OCI-LY1 (cell line): Measurements from ENCODE around the gene ZNF791.

ENCODE experiments used
- H2AFZ ChIP-seq: fragments of 200-600 bp; sonication (generic), shearing (Covaris generic); 2 replicates; pipeline ENCODE4 v1.6.0; 2014; ENCODE audit warnings: antibody characterized with exemption, mild to moderate bottlenecking, low read length
- H3F3A ChIP-seq: fragments of 200-600 bp; sonication (generic), shearing (Covaris generic); 2 replicates; pipeline ENCODE4 v1.6.0; 2014; ENCODE audit warnings: mild to moderate bottlenecking, antibody characterized with exemption, low read length, moderate library complexity; ENCODE audit not compliant: insufficient read depth
- H3K27ac ChIP-seq: fragments of 200-600 bp; sonication (generic); 2 replicates; pipeline ENCODE4 v1.5.1; 2014; ENCODE audit warnings: low read length, mixed run types, mild to moderate bottlenecking, low read depth; ENCODE audit not compliant: poor library complexity, severe bottlenecking
- H3K27me3 ChIP-seq: fragments of 200-600 bp; sonication (generic); 2 replicates; pipeline ENCODE4 v1.6.0; 2014; ENCODE audit warnings: antibody characterized with exemption, mild to moderate bottlenecking, low read length, moderate library complexity; ENCODE audit not compliant: insufficient read depth
- H3K36me3 ChIP-seq: fragments of 200-600 bp; sonication (generic); 2 replicates; pipeline ENCODE4 v1.6.1; 2014; ENCODE audit warnings: mild to moderate bottlenecking, antibody characterized with exemption, low read length, moderate library complexity, mixed read lengths; ENCODE audit not compliant: insufficient read depth
- H3K4me1 ChIP-seq: fragments of 200-600 bp; sonication (generic); 2 replicates; pipeline ENCODE4 v1.5.1; 2014; ENCODE audit warnings: mild to moderate bottlenecking, low read length, moderate library complexity; ENCODE audit not compliant: insufficient read depth, severe bottlenecking
- H3K4me2 ChIP-seq: fragments of 200-600 bp; sonication (generic), shearing (Covaris generic); 2 replicates; pipeline ENCODE4 v1.6.1; 2014; ENCODE audit warnings: low read length
- H3K4me3 ChIP-seq: fragments of 200-600 bp; sonication (generic); 2 replicates; pipeline ENCODE4 v1.5.1; 2014; ENCODE audit warnings: low read length, low read depth, mild to moderate bottlenecking, mixed read lengths; ENCODE audit not compliant: poor library complexity, severe bottlenecking
- H3K79me2 ChIP-seq: fragments of 200-600 bp; shearing (Covaris generic); 2 replicates; pipeline ENCODE4 v1.6.1; 2016; ENCODE audit warnings: mixed run types, low read length, mixed read lengths; ENCODE audit not compliant: insufficient read depth
- H3K9ac ChIP-seq: fragments of 200-600 bp; sonication (generic), shearing (Covaris generic); 2 replicates; pipeline ENCODE4 v1.6.1; 2014; ENCODE audit warnings: mild to moderate bottlenecking, low read length, mixed read lengths
- H3K9me2 ChIP-seq: fragments of 200-600 bp; sonication (generic), shearing (Covaris generic); 2 replicates; pipeline ENCODE4 v1.6.1; 2014; ENCODE audit warnings: low read depth, mild to moderate bottlenecking, low read length, mixed read lengths
- H3K9me3 ChIP-seq: fragments of 200-600 bp; shearing (Covaris generic); 2 replicates; pipeline ENCODE4 v1.6.1; 2014; ENCODE audit warnings: low read length, mixed read lengths
- H4K20me1 ChIP-seq: fragments of 200-600 bp; sonication (generic), shearing (Covaris generic); 2 replicates; pipeline ENCODE4 v1.6.0; 2016; ENCODE audit warnings: mild to moderate bottlenecking, low read length; ENCODE audit not compliant: insufficient read depth
- CTCF ChIP-seq: fragments of 200-600 bp; sonication (generic), shearing (Covaris generic); IDR thresholded peaks from 2 replicates; pipeline ENCODE4 v1.5.1; 2017; ENCODE audit warnings: mild to moderate bottlenecking, antibody characterized with exemption, low read length, moderate library complexity, mixed read lengths
- EZH2 ChIP-seq: fragments of 200-600 bp; sonication (generic), shearing (Covaris generic); IDR thresholded peaks from 2 replicates; pipeline ENCODE4 v1.8.0; 2017; ENCODE audit warnings: borderline replicate concordance, mixed run types, mild to moderate bottlenecking, antibody characterized with exemption, low read length, moderate library complexity, mixed read lengths

Gene ZNF791

GRCh38 chr19:12672744-12673143, 62.0 kb downstream of the ZNF791 start:
- H3K9me3 ChIP-seq = no peaks in the 10 kb centered on the region
- H3K9me2 ChIP-seq = no peaks in the 10 kb centered on the region
- H3K4me3 ChIP-seq = no peak overlapping the region
- TF ChIP-seq EZH2 (no peak), CTCF (no peak)
- H3K27ac ChIP-seq = no peak overlapping the region
- no peaks in the 10 kb centered on the region for H3K27me3 ChIP-seq
- peaks cover 20% of the 10 kb centered on the region for H3K4me1 ChIP-seq
- no peak overlapping the region for H3K9ac ChIP-seq
- no peaks in the 10 kb centered on the region for H3K79me2 ChIP-seq
- H2AFZ ChIP-seq = no peak overlapping the region
- peaks cover 47% of the 10 kb centered on the region for H3K36me3 ChIP-seq
- no peaks in the 10 kb centered on the region for H4K20me1 ChIP-seq
- no peak overlapping the region for H3K4me2 ChIP-seq
- H3F3A ChIP-seq = no peaks in the 10 kb centered on the region

GRCh38 chr19:12675399-12675798, 64.7 kb downstream of the ZNF791 start:
- Histone ChIP-seq H4K20me1 (no peaks in the 10 kb centered on the region), H3K79me2 (0 out of 2 replicates have a peak, but pooled peaks cover 4% of the 10 kb centered on the region), H3K4me2 (no peak overlapping the region), H3K36me3 (peaks cover 69% of the 10 kb centered on the region), H2AFZ (no peak overlapping the region), H3F3A (no peaks in the 10 kb centered on the region), H3K9me2 (no peaks in the 10 kb centered on the region), H3K27me3 (no peaks in the 10 kb centered on the region), H3K9ac (no peak overlapping the region), H3K27ac (no peak overlapping the region), H3K4me3 (no peak overlapping the region), H3K9me3 (no peaks in the 10 kb centered on the region), H3K4me1 (peaks cover 4% of the 10 kb centered on the region)
- no peak for TF ChIP-seq CTCF

- no peaks in the 10 kb centered on the region for H3K4me1 ChIP-seq
- no peaks in the 10 kb centered on the region for H4K20me1 ChIP-seq
- H2AFZ ChIP-seq = no peak overlapping the region
- no peaks in the 10 kb centered on the region for H3K9me3 ChIP-seq
- H3K27ac ChIP-seq = no peak overlapping the region
- 0 out of 2 replicates have a peak, but pooled peaks cover 4% of the 10 kb centered on the region for H3K79me2 ChIP-seq
- H3K9ac ChIP-seq = no peak overlapping the region
- no peaks in the 10 kb centered on the region for H3K9me2 ChIP-seq
- H3F3A ChIP-seq = no peaks in the 10 kb centered on the region
- TF ChIP-seq EZH2 = no peak
- TF ChIP-seq CTCF = no peak
- no peak overlapping the region for H3K4me3 ChIP-seq
- no peak overlapping the region for H3K4me2 ChIP-seq
- peaks cover 69% of the 10 kb centered on the region for H3K36me3 ChIP-seq
- no peaks in the 10 kb centered on the region for H3K27me3 ChIP-seq
These were observed 65.2 kb downstream of the ZNF791 start for GRCh38 chr19:12675940-12676339.
